ENCODE data around the gene TMEM72. TPM values are rescaled to one million over a fixed set of nuclear protein-coding genes. Genes with fewer than 3 reads are reported as not detected.

The TMEM72 gene
- total RNA-seq, 4 donors from 2014 or later = not detected

- peak in 1 of 2 donors; percentile 71 for DNase-seq (ENCODE audit: low spot score in 2 of 2)
- intact Hi-C loops (cut with DNase I; ENCODE audit: low total_unique reads) = no loop called here
- no peak for TF ChIP-seq POLR2A (IDR thresholded peaks at IDR 0.05)
- TF ChIP-seq CTCF (IDR thresholded peaks at IDR 0.05) = no peak
- H3K4me3 ChIP-seq (ENCODE audit: low read depth, poor library complexity, severe bottlenecking) = no peak overlapping the region
- WGBS, 2 donors = 71% methylated on average over 7 of the region's 7 CpGs
These were observed 14.1 kb downstream of the TMEM72 start for GRCh38 chr10:44925224-44925623.

- DNase-seq (ENCODE audit: low spot score in 2 of 2) = peak in 1 of 2 donors; percentile 79
- TF ChIP-seq POLR2A (IDR thresholded peaks at IDR 0.05) = no peak
- no peak for TF ChIP-seq CTCF (IDR thresholded peaks at IDR 0.05)
- no peak overlapping the region for H3K4me3 ChIP-seq (ENCODE audit: low read depth, poor library complexity, severe bottlenecking)
- intact Hi-C loops (cut with DNase I; ENCODE audit: low total_unique reads) = no loop called here
- WGBS, 2 donors = 92 to 93% methylated on average over 16 of the region's 16 CpGs
These were observed 14.9 kb downstream of the TMEM72 start for GRCh38 chr10:44925811-44926750.

GRCh38 chr10:44926751-44927351, 15.7 kb downstream of the TMEM72 start:
- no peak overlapping the region for H3K4me3 ChIP-seq (ENCODE audit: low read depth, poor library complexity, severe bottlenecking)
- peak in 1 of 2 donors; percentile 68 for DNase-seq (ENCODE audit: low spot score in 2 of 2)
- intact Hi-C loops (cut with DNase I; ENCODE audit: low total_unique reads) = no loop called here
- TF ChIP-seq POLR2A (IDR thresholded peaks at IDR 0.05) = no peak
- no peak for TF ChIP-seq CTCF (IDR thresholded peaks at IDR 0.05)
- whole genome bisulfite sequencing, 2 donors = 62 to 66% methylated on average over 7 to 10 of the region's 10 CpGs

- intact Hi-C loops (cut with DNase I; ENCODE audit: low total_unique reads) = no loop called here
- TF ChIP-seq POLR2A (IDR thresholded peaks at IDR 0.05) (no peak), CTCF (IDR thresholded peaks at IDR 0.05) (no peak)
- H3K4me3 ChIP-seq (ENCODE audit: low read depth, poor library complexity, severe bottlenecking) = no peak overlapping the region
- peak in 1 of 2 donors; percentile 72 for DNase-seq (ENCODE audit: low spot score in 2 of 2)
- WGBS, 2 donors = 36 to 57% methylated on average over 2 of the region's 2 CpGs
These were observed 16.2 kb downstream of the TMEM72 start for GRCh38 chr10:44927352-44927751.

- no peak overlapping the region for H3K4me3 ChIP-seq (ENCODE audit: low read depth, poor library complexity, severe bottlenecking)
- intact Hi-C loops (cut with DNase I; ENCODE audit: low total_unique reads) = no loop called here
- DNase-seq (ENCODE audit: low spot score in 2 of 2) = peak in 1 of 2 donors; percentile 8
- TF ChIP-seq POLR2A (IDR thresholded peaks at IDR 0.05) = no peak
- no peak for TF ChIP-seq CTCF (IDR thresholded peaks at IDR 0.05)
These were observed 17.3 kb downstream of the TMEM72 start for GRCh38 chr10:44928462-44928861.

Data from lower leg skin (tissue), 4 donors.